Fibroblast of skin of right biceps (primary cell): ENCODE data around the gene CCL18.
"Not testable (repeated sequence)": the region's sequence is repeated elsewhere in the genome, so short reads cannot be mapped to it uniquely, and the experiment has no call there.

Experiments used
- DNase-seq: peaks from one replicate; pipeline ENCODE4 v3.0.0-alpha.2; 2013

Gene CCL18, protein sequence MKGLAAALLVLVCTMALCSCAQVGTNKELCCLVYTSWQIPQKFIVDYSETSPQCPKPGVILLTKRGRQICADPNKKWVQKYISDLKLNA

GRCh38 chr17:36063786-36064541, at the start of gene CCL18:
Gene CCL18 (plus strand): TSS chr17:36064272. CDS start chr17:36064343, 71 bp downstream.
- no peak for DNase-seq

DNA sequence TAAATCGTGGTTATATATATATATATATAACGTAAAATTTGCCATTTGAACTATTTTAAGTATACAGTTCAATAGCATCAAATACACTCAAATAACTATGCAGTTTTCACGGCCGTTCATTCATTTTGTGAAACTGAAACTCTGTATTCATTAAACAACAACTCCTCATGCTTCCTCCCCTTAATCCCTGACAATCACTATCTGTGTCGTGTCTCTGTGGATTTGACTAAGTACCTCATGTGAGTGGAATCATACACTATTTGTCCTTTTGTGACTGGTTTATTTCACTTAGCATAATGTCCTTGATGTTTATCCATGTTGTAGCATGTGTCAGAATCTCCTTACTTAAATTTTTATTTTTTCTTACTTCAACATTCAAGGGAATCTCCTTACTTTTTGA, 49.1 kb upstream of the CCL18 start:
- no peak for DNase-seq

- not testable (repeated sequence) for DNase-seq
These were observed 48.2 kb upstream of the CCL18 start for GRCh38 chr17:36015895-36016294.

DNA sequence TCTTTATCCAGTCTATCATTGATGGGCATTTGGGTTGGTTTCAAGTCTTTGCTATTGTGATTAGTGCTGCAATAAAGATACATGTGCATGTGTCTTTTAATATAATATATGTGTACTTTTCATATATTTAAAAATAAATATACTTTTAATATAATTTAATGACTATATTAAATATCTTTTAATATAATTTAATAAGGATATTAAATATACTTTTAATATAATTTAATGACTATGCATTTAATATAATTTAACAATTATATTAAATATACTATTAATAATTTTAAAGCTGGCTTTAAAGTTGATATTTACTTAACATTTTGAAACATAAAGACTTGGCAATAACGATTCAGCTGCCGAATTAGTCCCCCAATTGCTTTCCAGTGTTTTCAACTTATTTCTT, 47.5 kb upstream of the CCL18 start:
- no peak for DNase-seq

- DNase-seq, result no peak
These were observed 46.3 kb upstream of the CCL18 start, which contains the start of gene CCL23 for GRCh38 chr17:36017799-36018198. Gene CCL23 (minus strand): TSS chr17:36017972. CDS start chr17:36017897, 75 bp downstream.

DNA sequence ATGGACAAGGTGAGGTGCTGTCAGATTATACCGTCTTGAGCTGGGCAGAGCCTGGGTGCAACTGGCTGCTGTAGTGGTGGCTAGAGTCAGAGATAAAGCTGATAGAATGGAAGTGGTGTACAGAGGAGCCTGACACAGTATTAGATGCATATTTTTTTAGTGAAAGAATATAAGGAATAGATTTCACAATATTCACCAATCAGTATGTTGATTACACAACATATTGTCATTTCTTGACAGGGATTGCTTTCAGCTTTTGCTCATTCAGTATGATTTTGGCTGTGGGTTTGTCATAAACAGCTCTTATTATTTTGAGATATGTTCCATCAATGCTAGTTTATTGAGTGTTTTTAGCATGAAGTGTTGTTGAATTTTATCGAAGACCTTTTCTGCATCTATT, 44.6 kb upstream of the CCL18 start:
- DNase-seq, result no peak

DNA sequence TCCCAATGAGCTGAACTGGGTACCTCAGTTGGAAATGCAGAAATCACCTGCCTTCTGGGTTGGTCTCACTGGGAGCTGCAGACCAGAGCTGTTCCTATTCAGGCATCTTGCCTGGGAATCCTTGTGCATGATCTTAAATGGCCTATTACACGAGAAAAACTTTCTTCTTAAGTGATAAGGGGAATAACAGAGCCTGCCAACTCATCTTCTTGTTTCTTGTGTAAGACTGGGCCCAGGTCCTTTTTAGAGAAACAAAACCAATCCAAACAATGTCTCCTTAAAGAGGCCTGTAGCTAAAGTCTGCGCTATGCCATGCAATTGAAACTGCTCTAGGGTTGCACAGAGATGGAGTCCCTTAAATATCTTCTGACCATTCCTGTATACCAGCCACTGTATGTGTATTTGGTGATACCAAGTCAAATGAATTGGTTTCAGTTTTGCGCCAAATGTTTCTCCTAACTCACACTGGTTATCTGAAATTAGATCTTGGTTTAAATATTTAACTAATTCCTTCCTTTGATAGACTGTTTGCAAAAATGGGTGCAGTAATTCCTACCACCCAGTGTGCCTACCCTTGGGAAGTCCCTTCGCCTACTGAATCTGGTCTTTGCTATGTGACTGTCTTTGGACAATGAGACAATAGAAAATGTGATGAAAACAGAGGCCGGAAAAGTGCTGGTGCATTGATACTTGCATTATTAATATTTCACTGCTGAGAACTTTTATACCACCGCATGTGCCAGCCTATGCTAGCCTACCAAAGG, 39.8 kb upstream of the CCL18 start:
- no peak for DNase-seq

DNA sequence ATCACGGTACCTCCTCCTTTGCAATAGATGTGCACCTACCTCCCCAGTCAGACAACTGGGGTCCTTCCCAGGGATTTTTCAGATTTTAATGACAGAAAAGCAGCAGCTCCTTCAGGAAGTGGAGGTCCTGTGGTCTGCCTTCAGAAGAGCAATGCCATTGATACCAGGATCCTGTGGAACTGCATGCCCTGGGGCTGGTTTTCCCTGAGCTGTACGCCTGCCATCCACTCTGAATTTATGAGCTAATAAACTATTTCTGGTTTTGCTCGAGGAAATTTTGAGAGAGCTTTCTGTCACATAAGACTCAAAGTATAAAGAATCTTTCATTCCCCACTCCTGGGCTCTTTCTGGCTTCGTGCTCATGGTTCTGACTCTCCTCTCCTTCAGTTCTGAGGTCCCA, 36.3 kb upstream of the CCL18 start:
- no peak for DNase-seq

GRCh38 chr17:36030956-36031355, 33.1 kb upstream of the CCL18 start:
- DNase-seq, result no peak

GRCh38 chr17:36034127-36034526, 29.9 kb upstream of the CCL18 start:
- DNase-seq, result no peak

DNA sequence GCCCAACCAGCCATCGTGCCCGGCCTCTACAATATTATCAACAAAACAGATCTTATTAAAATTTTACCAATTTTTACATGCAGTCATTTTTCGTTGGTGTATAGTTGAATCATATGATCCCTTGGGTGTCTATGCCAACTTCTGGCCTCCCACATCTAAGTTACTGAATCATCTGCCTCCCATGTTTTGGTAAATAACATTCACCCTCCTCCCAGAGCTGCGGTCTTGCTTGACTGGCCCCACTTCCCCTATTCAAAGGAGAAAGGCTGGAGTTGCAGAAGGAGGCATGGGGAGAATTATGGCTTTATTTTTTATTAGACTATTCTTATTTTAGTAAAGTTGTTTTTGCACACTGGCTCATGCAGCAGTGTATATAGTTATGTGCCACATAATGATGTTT, 27.8 kb upstream of the CCL18 start:
- DNase-seq, result no peak

GRCh38 chr17:36048066-36048465, 16.0 kb upstream of the CCL18 start:
- no peak for DNase-seq

- no peak for DNase-seq
These were observed 14.4 kb upstream of the CCL18 start for GRCh38 chr17:36049643-36050042.

DNA sequence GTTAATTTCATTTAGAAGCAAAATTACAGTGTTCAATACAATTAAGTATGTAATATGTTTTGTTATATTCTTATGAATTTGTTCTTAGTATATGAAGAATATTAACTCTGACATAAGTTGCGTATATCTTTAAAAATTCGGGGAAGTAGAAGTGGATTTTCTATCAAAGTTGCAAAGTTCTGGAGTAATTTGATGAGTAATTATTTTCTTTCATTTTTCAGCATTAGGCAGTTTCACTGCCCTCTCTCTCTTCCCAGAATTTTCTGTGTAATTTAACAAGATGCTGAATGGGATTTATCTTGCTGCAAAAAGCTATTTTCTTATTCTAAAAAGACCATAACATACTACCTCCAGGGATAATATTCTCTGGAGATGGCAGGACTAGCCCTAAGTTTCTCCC, 8.9 kb upstream of the CCL18 start:
- no peak for DNase-seq

DNA sequence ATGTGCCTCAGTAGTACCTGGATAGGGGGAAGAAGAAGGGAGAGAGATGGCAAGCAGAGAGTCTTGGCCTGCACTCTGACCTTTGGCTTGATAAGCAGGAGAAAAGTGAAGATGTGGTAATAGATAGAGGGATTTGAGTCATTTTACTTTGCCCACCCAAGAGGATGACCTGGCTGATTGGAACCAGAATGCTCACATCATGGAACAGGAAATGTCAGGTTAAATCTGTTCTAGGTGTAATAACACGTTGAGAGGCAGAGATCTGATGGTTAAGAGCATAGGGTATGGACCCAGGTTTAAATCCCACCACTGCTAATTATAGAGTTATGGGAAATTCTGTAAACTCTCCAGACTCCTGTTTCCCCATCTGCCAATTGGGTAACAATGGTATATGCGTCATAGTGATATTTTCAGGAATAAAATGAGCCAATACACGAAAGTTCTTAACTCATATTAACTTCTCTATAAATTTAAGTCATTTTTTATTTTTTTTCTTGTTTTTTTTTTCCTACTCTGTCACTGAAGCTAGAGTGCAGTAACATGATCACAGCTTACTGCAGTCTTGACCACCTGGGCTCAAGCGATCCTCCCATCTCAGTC, 8.1 kb upstream of the CCL18 start:
- DNase-seq, result no peak

- DNase-seq, result no peak
These were observed 6.2 kb upstream of the CCL18 start for GRCh38 chr17:36057911-36058310.

DNA sequence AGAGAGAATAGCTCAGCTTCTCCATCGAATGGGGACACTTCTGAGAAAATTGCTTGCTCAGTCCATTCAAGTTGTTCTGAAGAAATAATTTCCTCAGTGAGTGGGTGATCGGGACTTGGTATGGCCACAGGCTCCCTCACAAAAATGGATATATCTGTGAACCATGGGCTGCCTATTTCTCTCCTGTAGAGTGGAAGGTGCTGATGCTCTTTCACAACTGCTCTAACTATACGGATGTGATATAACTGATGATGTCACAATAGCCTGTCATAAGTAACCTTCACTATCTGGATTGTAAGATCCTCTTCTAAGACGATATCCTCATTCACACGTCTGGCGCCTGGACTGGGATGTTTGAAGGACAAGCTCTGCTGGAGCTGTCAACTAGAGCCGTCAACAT, 4.7 kb upstream of the CCL18 start:
- DNase-seq, result no peak

DNA sequence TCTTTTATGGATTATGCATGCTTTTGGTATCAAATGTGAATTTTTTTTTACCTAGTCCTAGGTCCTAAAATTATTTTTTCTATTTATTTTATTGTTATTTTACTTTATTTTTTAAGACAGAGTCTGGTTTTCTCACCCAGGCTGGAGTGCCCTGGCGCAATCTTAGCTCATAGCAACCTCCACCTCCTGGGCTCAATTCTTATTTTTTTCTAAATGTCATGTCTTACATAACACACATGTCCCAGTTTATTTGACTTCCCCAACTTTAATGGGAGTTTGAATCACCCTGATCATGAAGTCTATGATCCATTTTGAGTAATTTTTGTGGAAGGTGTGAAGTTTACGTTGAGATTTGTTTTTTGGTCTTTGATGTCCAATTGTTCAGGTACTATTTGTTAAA, 3.3 kb upstream of the CCL18 start:
- DNase-seq, result no peak

GRCh38 chr17:36066365-36066985, 2.4 kb downstream of the CCL18 start:
- DNase-seq, result no peak

GRCh38 chr17:36068524-36068923, 4.5 kb downstream of the CCL18 start:
- DNase-seq, result no peak

DNA sequence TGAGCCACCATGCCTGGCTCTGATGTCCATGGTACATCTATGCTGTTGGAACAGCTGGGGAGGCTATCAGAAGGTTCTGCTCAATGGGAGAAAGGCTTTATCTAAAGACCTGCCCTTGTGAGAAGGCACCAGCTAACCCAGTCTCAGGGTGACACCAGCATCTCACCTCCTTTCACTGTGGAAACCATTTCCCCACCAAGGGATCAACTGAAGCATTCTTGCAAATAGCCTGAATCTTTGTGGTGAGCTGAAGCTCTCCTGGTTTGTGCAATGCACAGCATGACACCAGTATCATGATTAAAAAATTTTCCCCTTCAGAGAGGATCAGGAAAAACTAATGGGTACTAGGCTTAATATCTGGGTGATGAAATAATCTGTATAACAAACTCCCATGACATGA, 5.1 kb downstream of the CCL18 start:
- DNase-seq, result no peak

- no peak for DNase-seq
These were observed 6.4 kb downstream of the CCL18 start for GRCh38 chr17:36070427-36070826.

DNA sequence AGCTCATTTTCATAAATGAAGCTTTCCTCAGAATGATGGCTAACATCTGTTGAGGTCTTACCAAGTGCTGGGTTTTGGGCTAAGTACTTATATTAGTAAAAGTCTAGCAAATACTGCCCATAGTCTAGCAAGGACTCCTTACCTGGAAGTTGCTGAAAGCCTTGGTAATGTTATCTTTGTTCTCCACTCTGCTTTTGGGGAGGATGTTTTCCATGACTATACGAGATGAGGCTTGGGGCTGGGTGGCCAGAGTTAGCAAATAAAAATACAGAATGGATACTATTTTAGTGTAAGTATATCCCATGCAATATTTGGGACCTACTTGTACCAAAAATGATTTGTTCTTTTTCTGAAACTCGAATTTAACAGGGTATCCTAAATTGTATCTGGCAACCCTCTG, 7.7 kb downstream of the CCL18 start:
- no peak for DNase-seq
